H9 (cell line): ENCODE measurements around the gene NXT1. TPM values are rescaled to one million over a fixed set of nuclear protein-coding genes. Genes with fewer than 3 reads are reported as not detected.
"Not testable (repeated sequence)": the region's sequence is repeated elsewhere in the genome, so short reads cannot be mapped to it uniquely, and the experiment has no call there.

Source experiments
- DNase-seq: peaks from one replicate; pipeline ENCODE4 v3.0.0-alpha.2; 2017
- H2AFZ ChIP-seq: one replicate; pipeline ENCODE4 v1.6.1; 2013; ENCODE audit warnings: mild to moderate bottlenecking, low read length, control low read depth, moderate library complexity
- H2AK5ac ChIP-seq: 2 replicates; pipeline ENCODE4 v1.6.1; 2013; ENCODE audit warnings: low read length, control low read depth, mixed read lengths; ENCODE audit not compliant: insufficient read length
- H2BK120ac ChIP-seq: one replicate; pipeline ENCODE4 v1.6.1; 2013; ENCODE audit warnings: low read depth, mild to moderate bottlenecking, low read length, control low read depth, inconsistent platforms; ENCODE audit not compliant: poor library complexity, severe bottlenecking
- H2BK12ac ChIP-seq: 2 replicates; pipeline ENCODE4 v1.6.1; 2013; ENCODE audit warnings: low read length, control low read depth, mixed read lengths, low read depth; ENCODE audit not compliant: insufficient read length
- H2BK15ac ChIP-seq: 2 replicates; pipeline ENCODE4 v1.6.1; 2013; ENCODE audit warnings: low read depth, low read length, control low read depth
- H2BK20ac ChIP-seq: one replicate; pipeline ENCODE4 v1.6.1; 2013; ENCODE audit warnings: low read depth, mild to moderate bottlenecking, low read length, control low read depth, inconsistent platforms; ENCODE audit not compliant: poor library complexity, severe bottlenecking
- H2BK5ac ChIP-seq: 2 replicates; pipeline ENCODE4 v1.6.1; 2013; ENCODE audit warnings: low read length, control low read depth, mixed read lengths; ENCODE audit not compliant: insufficient read length
- H3K14ac ChIP-seq: 2 replicates; pipeline ENCODE4 v1.6.1; 2013; ENCODE audit warnings: low read length, control low read depth; ENCODE audit not compliant: insufficient read depth
- H3K18ac ChIP-seq: 2 replicates; pipeline ENCODE4 v1.6.1; 2013; ENCODE audit warnings: low read depth, mild to moderate bottlenecking, mixed read lengths, low read length, control low read depth; ENCODE audit not compliant: insufficient read length
- H3K23ac ChIP-seq: 2 replicates; pipeline ENCODE4 v1.6.1; 2013; ENCODE audit warnings: low read length, control low read depth, mixed read lengths, low read depth; ENCODE audit not compliant: insufficient read length
- H3K23me2 ChIP-seq: 2 replicates; pipeline ENCODE4 v1.6.1; 2013; ENCODE audit warnings: low read depth, mild to moderate bottlenecking, mixed read lengths, low read length, control low read depth; ENCODE audit not compliant: insufficient read length, poor library complexity, severe bottlenecking
- H3K27ac ChIP-seq: 2 replicates; pipeline ENCODE4 v1.5.1; 2013; ENCODE audit warnings: low read length, control low read depth, mixed read lengths, low read depth; ENCODE audit not compliant: insufficient read length
- H3K27me3 ChIP-seq: 2 replicates; pipeline ENCODE4 v1.6.1; 2013; ENCODE audit warnings: low read length, control low read depth, inconsistent platforms; ENCODE audit not compliant: insufficient read depth
- H3K4ac ChIP-seq: 2 replicates; pipeline ENCODE4 v1.6.1; 2013; ENCODE audit warnings: low read depth, mild to moderate bottlenecking, control low read depth, inconsistent platforms, low read length, moderate library complexity
- H3K4me1 ChIP-seq: 2 replicates; pipeline ENCODE4 v1.6.1; 2013; ENCODE audit warnings: low read length, control low read depth, inconsistent platforms; ENCODE audit not compliant: insufficient read depth
- H3K4me2 ChIP-seq: 2 replicates; pipeline ENCODE4 v1.6.1; 2013; ENCODE audit warnings: low read length, control low read depth, mixed read lengths; ENCODE audit not compliant: insufficient read length, insufficient read depth
- H3K56ac ChIP-seq: 2 replicates; pipeline ENCODE4 v1.6.1; 2013; ENCODE audit warnings: low read depth, mild to moderate bottlenecking, mixed read lengths, low read length, control low read depth; ENCODE audit not compliant: insufficient read length
- H3K79me1 ChIP-seq: 2 replicates; pipeline ENCODE4 v1.6.1; 2013; ENCODE audit warnings: low read depth, mild to moderate bottlenecking, moderate library complexity, low read length, control low read depth, inconsistent platforms; ENCODE audit not compliant: insufficient read depth, poor library complexity, severe bottlenecking
- H3K79me2 ChIP-seq: 2 replicates; pipeline ENCODE4 v1.6.1; 2013; ENCODE audit warnings: low read length, control low read depth, inconsistent platforms; ENCODE audit not compliant: insufficient read depth
- H3K9ac ChIP-seq: 2 replicates; pipeline ENCODE4 v1.6.1; 2013; ENCODE audit warnings: low read length, control low read depth, mixed read lengths; ENCODE audit not compliant: insufficient read length; ENCODE audit errors: extremely low read depth
- H3K9me3 ChIP-seq: one replicate; pipeline ENCODE4 v1.6.1; 2013; ENCODE audit warnings: low read depth, low read length, inconsistent platforms; ENCODE audit not compliant: control insufficient read depth
- H3T11ph ChIP-seq: one replicate; pipeline ENCODE4 v1.6.1; 2013; ENCODE audit warnings: mild to moderate bottlenecking, low read length, control low read depth, inconsistent platforms
- H4K20me1 ChIP-seq: one replicate; pipeline ENCODE4 v1.6.1; 2013; ENCODE audit not compliant: control insufficient read depth, insufficient read length, insufficient read depth
- H4K5ac ChIP-seq: 2 replicates; pipeline ENCODE4 v1.6.1; 2013; ENCODE audit warnings: low read depth, mild to moderate bottlenecking, mixed read lengths, low read length, control low read depth; ENCODE audit not compliant: insufficient read length
- H4K8ac ChIP-seq: replicated peaks from 2 replicates; pipeline ENCODE4 v1.6.1; 2013; ENCODE audit warnings: low read length, control low read depth, mixed read lengths, low read depth; ENCODE audit not compliant: insufficient read length
- H4K91ac ChIP-seq: 2 replicates; pipeline ENCODE4 v1.6.1; 2013; ENCODE audit warnings: low read depth, mild to moderate bottlenecking, moderate library complexity, mixed read lengths, low read length, control low read depth; ENCODE audit not compliant: insufficient read length
- H3K27ac Mint-ChIP-seq, 3 experiments: 2 replicates in 2 of 3; 3 replicates in 1 of 3; pipeline ENCODE4 v1.8.0; 2020 to 2021; ENCODE audit warnings: mixed read lengths in 3 of 3, mild to moderate bottlenecking in 1 of 3, moderate library complexity in 1 of 3
- H3K27me3 Mint-ChIP-seq: 2 replicates; pipeline ENCODE4 v1.8.0; 2021; ENCODE audit warnings: low read depth, mild to moderate bottlenecking, moderate library complexity, mixed read lengths
- H3K36me3 Mint-ChIP-seq, 3 experiments: 2 replicates in 2 of 3; 3 replicates in 1 of 3; pipeline ENCODE4 v1.8.0; 2020 to 2021; ENCODE audit warnings: low read depth in 3 of 3, mixed read lengths in 3 of 3; ENCODE audit not compliant: insufficient read depth in 1 of 3
- H3K4me1 Mint-ChIP-seq, 2 experiments: 2 replicates each; pipeline ENCODE4 v1.8.0; 2020; ENCODE audit warnings: mixed read lengths in 2 of 2
- H3K4me3 Mint-ChIP-seq, 2 experiments: 2 replicates in 1 of 2; 3 replicates in 1 of 2; pipeline ENCODE4 v1.8.0; 2020 to 2021; ENCODE audit warnings: mild to moderate bottlenecking in 2 of 2, mixed read lengths in 2 of 2, moderate library complexity in 1 of 2
- H3K9me3 Mint-ChIP-seq, 2 experiments: 2 replicates in 1 of 2; 3 replicates in 1 of 2; pipeline ENCODE4 v1.8.0; 2020; ENCODE audit warnings: mild to moderate bottlenecking in 2 of 2, mixed read lengths in 2 of 2, moderate library complexity in 1 of 2
- CTCF ChIP-seq: fragments of 200-600 bp; sonication (generic); conservative IDR thresholded peaks from 3 replicates; pipeline ENCODE4 v1.8.0; 2021; ENCODE audit warnings: antibody characterized with exemption, mild to moderate bottlenecking
- WGBS: extraction: QIAGEN DNeasy Blood & Tissue Kit; methylation state at CpG from one replicate; pipeline ENCODE4 v1.1.7; 2013; ENCODE audit warnings: missing lambda C conversion rate, low lambda C conversion rate, mixed read lengths; ENCODE audit not compliant: insufficient read length; ENCODE audit errors: extremely low coverage; 5-methylcytosine and 5-hydroxymethylcytosine counted together
- total RNA-seq: library from RNA; stranded (reverse); gene quantifications from 2 replicates; pipeline ENCODE4 v1.2.1, GENCODE V29; 2021

Gene NXT1
- total RNA-seq, 1 experiment from 2014 or later, result 25.5 TPM

- Histone ChIP-seq H2AFZ (no peak overlapping the region), H3K23ac (no peak overlapping the region), H4K91ac (no peak overlapping the region), H2AK5ac (no peak overlapping the region), H3K79me1 (no peaks in the 10 kb centered on the region), H3K4me2 (no peak overlapping the region), H4K8ac (no peak overlapping the region), H3K18ac (no peak overlapping the region), H3K4ac (no peak overlapping the region), H3K14ac (no peak overlapping the region), H2BK12ac (no peak overlapping the region), H3K27ac (no peak overlapping the region), H2BK120ac (no peak overlapping the region), H2BK20ac (no peak overlapping the region), H3T11ph (no peak overlapping the region), H2BK15ac (no peak overlapping the region), H3K79me2 (peaks cover 11% of the 10 kb centered on the region), H4K5ac (no peak overlapping the region), H3K27me3 (no peaks in the 10 kb centered on the region), H4K20me1 (no peaks in the 10 kb centered on the region), H3K56ac (no peak overlapping the region), H3K4me1 (peaks cover 2% of the 10 kb centered on the region; the same call in 1 of the 2 replicates), H2BK5ac (no peak overlapping the region), H3K23me2 (peaks cover 11% of the 10 kb centered on the region), H3K9ac (no peak overlapping the region), H3K9me3 (no peaks in the 10 kb centered on the region)
- no peaks in the 10 kb centered on the region for H3K36me3 Mint-ChIP-seq
- H3K27ac Mint-ChIP-seq, result no peak overlapping the region
- H3K4me3 Mint-ChIP-seq, result no peak overlapping the region
- WGBS, result no CpG with 5 or more reads among the region's 6 CpGs
- peaks cover 2% of the 10 kb centered on the region; the same call in 1 of the 2 replicates for H3K27me3 Mint-ChIP-seq
- no peak for TF ChIP-seq CTCF
- peaks cover 22 to 23% of the 10 kb centered on the region in 2 experiments for H3K4me1 Mint-ChIP-seq
- peaks cover 2 to 4% of the 10 kb centered on the region in 2 experiments; a peak in 2 of 5 replicates for H3K9me3 Mint-ChIP-seq
- no peak for DNase-seq
Observed at GRCh38 chr20:23347791-23348190, 2.8 kb upstream of the NXT1 start.

GRCh38 chr20:23348510-23348909 is 2.1 kb upstream of the NXT1 start:
- H3K9ac ChIP-seq, H3K27ac ChIP-seq, H3K14ac ChIP-seq, H2BK15ac ChIP-seq, H3K79me1 ChIP-seq, H4K91ac ChIP-seq, H4K20me1 ChIP-seq, H3K4ac ChIP-seq, H2AFZ ChIP-seq, H3K23ac ChIP-seq, H2AK5ac ChIP-seq, H3K9me3 Mint-ChIP-seq, H3T11ph ChIP-seq, H3K9me3 ChIP-seq, H2BK20ac ChIP-seq, H2BK12ac ChIP-seq, H3K27me3 ChIP-seq, H2BK5ac ChIP-seq, H3K56ac ChIP-seq, H3K18ac ChIP-seq, H3K27me3 Mint-ChIP-seq, H4K5ac ChIP-seq, H3K4me1 ChIP-seq, H2BK120ac ChIP-seq, H3K36me3 Mint-ChIP-seq, H4K8ac ChIP-seq, H3K4me2 ChIP-seq: not testable (repeated sequence)
- DNase-seq, result peak; percentile 25
- Mint-ChIP-seq H3K4me3 (peak overlapping the region; percentile 6 to 65; a peak in 4 of 5 replicates), H3K27ac (peak overlapping the region; percentile 71 to 86 (median 74)), H3K4me1 (peaks cover 22 to 23% of the 10 kb centered on the region in 2 experiments)
- Histone ChIP-seq H3K23me2 (peaks cover 11% of the 10 kb centered on the region), H3K79me2 (peaks cover 12% of the 10 kb centered on the region)
- no CpG with 5 or more reads among the region's 6 CpGs for WGBS
